Astrocyte (in vitro differentiated cells and primary cell): Measurements from ENCODE around the gene OR52N1.

Experiments
- EZH2 ChIP-seq: IDR thresholded peaks from 2 replicates; pipeline ENCODE4 v1.6.1; 2012; ENCODE audit warnings: mild to moderate bottlenecking, low read length, inconsistent platforms; ENCODE audit not compliant: insufficient read depth
- TF ChIP-seq, protein P1 (sequence below): IDR thresholded peaks from 2 replicates; pipeline ENCODE4 v1.5.1; 2011; ENCODE audit warnings: low read depth, mild to moderate bottlenecking, inconsistent platforms, low read length, moderate library complexity; ENCODE audit not compliant: insufficient read depth

DNA sequence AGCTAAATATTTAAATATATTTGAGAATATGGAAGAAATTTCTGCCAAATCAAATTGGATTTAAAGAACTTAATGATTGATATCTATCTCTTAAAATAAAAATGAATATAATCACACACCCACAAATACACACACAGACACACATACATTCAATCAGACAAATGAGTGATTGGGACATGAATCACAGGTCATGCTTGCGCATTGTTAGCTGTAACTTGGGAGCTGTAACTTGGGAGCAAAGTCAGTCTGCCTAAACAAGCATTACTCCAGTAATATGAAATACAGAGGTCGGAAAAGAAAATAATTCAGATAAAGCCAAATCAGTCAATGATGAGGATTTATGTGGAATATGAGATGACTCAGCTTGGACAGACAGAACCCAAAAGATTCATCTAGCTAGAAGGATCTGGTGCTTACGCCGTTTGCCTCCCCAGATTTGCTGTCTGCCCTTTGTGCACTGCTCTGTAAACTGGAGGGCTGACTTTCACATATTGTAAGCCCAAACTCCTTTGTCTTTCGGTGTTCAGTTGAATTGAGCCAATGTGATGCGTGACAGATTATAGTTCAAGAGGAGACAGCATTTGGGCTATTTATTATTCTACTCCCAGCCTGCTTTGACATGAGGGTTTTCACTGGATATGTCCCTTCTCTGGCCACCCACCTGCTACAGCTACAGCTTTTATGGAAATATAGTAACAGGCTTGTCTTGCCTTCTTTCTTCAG, 53.2 kb downstream of the OR52N1 start:
- TF ChIP-seq, protein P1, sequence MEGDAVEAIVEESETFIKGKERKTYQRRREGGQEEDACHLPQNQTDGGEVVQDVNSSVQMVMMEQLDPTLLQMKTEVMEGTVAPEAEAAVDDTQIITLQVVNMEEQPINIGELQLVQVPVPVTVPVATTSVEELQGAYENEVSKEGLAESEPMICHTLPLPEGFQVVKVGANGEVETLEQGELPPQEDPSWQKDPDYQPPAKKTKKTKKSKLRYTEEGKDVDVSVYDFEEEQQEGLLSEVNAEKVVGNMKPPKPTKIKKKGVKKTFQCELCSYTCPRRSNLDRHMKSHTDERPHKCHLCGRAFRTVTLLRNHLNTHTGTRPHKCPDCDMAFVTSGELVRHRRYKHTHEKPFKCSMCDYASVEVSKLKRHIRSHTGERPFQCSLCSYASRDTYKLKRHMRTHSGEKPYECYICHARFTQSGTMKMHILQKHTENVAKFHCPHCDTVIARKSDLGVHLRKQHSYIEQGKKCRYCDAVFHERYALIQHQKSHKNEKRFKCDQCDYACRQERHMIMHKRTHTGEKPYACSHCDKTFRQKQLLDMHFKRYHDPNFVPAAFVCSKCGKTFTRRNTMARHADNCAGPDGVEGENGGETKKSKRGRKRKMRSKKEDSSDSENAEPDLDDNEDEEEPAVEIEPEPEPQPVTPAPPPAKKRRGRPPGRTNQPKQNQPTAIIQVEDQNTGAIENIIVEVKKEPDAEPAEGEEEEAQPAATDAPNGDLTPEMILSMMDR: no peak
- no peak for TF ChIP-seq EZH2
